Stimulated activated CD4-positive, alpha-beta T cell treated with anti-CD3 and anti-CD28 coated beads, Interleukin-2, amount 100 ng/mL, for 24 hours (primary cell): ENCODE data around the gene KCNJ14.

Experiments used
- DNase-seq, 2 donors: peaks; one replicate each; pipeline ENCODE4 v3.0.0-alpha.2; 2020

Gene KCNJ14

GRCh38 chr19:48455171-48455907, at the start of gene KCNJ14:
Gene KCNJ14, plus strand, starts transcription at chr19:48455574. Its CDS starts 6,151 bp downstream, at chr19:48461725.
- no peak for DNase-seq

- DNase-seq, result no peak
Observed at GRCh38 chr19:48405850-48406249, 49.5 kb upstream of the KCNJ14 start.

- no peak for DNase-seq
Observed at GRCh38 chr19:48413879-48414587, 41.3 kb upstream of the KCNJ14 start.

DNA sequence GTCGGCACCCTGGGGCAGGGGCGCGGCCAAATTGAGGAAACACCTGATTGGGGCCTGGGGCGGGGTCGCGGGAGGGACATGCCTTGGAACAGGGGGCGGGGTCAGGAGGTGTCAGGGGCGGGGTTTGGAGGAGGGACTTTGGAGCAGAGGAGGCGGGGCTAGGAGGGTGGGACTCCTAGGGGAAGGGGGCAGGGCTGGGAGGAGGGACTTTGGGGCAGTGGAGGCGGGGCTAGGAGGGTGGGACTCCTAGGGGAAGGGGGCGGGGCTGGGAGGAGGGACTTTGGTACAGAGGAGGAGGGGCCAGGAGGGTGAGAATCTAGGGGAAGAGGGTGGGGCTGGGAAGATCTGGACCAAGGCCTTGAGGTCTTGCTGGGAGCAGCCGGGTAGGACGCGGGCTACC, 40.0 kb upstream of the KCNJ14 start:
- peak; percentile 66 to 79 for DNase-seq

DNA sequence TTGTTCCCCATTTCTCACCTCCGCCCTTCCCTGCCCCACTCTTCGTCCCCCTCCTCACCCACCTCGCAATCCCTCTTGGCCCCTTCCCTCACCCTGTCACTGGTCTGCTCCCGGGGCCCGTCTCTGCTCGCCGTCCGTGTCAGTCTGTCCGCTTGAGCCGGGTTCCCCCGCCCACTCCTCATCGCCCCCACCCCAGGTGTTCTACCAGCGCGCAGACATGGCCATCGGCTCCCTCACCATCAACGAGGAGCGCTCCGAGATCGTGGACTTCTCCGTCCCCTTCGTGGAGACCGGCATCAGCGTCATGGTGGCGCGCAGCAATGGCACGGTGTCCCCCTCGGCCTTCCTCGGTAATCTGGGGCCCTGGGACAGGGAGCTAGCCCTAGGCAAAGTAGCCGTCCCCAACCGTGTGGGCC, 39.6 kb upstream of the KCNJ14 start:
- DNase-seq, result no peak

GRCh38 chr19:48417421-48417820, 38.0 kb upstream of the KCNJ14 start:
- DNase-seq, result no peak

DNA sequence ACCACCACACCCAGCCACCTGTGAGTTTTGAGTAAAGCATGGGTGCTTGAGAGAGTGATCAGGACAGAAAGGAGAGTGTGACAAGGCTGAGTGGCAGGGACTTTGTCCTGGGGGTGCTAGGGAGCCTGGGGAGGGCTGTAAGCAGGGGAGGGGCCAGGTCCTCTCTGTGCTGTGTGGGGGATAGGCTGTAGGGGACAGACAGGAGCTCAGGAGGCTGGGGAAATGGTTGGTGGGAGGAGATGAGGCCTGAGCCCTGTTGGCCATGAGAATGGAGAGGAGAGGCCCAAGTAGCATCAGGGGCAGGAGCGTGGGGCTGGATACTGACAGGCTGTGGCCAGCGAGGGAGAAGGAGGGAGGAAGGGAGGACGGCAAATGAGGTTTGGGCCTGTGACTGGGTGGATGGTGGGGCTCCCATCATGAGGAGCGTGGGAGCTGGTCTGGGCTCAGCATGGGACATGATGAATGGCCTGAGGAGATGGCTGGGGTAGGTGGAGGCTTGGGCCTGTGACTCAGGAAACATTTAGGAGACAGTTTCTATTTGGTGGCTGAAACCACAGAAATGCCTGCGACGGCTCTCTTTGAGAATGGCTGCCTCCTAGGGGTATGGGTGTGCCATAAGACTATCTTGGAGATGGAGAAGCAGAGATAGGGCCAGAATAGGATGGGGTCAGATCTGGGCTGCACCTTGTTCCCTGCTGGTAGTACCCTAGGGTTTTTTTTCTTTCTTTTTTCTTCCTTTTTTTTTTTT, 36.9 kb upstream of the KCNJ14 start:
- DNase-seq, result no peak

GRCh38 chr19:48419158-48419920, 36.0 kb upstream of the KCNJ14 start:
- DNase-seq, result peak; percentile 74 to 75

GRCh38 chr19:48421548-48421947, 33.8 kb upstream of the KCNJ14 start:
- no peak for DNase-seq

DNA sequence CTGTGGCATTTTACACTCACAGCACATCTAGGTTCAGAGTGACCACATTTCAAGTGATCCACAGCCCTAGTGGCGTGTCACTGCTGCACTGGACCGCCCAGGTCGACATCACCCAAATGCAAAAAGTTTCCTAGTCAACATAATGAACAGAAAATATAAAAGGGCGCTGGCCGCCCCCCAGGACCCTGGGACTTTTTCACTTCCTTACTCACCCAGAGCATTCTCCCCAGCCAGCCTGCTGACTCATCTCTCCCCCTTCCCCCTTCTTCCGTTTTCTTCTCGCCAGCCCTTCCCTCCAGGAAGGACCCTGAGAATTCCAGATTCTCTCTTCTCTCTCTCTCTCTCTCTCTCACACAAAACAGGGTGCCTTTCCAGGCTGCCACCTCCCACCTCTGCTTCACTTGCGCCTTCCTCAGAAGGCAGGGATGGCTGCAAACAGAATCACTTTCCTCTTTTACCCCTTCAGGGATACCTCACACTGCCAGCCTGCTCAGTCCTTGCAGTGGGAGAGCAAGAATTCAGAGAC, 30.6 kb upstream of the KCNJ14 start:
- no peak for DNase-seq

DNA sequence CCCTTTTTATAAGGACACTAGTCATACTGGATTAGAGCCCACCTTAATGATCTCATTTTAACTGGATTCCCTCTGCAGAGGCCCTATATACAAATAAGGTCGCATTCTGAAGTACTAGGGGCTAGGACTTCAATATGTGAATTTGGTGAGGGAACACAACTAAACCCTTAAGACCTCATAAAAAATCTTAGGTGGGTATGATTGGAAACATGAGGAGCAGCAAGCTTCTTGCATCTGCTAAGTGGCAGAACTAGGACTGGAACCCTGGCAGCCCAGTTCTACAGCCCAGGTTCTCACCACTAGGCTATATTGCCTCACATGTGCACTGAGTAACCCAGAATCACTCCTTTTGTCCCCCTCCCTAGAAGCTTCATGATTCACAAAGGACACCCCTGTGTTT, 26.7 kb upstream of the KCNJ14 start:
- no peak for DNase-seq

GRCh38 chr19:48433337-48433736, 22.0 kb upstream of the KCNJ14 start:
- DNase-seq, result no peak

- no peak for DNase-seq
Observed at GRCh38 chr19:48436586-48436985, 18.8 kb upstream of the KCNJ14 start.

DNA sequence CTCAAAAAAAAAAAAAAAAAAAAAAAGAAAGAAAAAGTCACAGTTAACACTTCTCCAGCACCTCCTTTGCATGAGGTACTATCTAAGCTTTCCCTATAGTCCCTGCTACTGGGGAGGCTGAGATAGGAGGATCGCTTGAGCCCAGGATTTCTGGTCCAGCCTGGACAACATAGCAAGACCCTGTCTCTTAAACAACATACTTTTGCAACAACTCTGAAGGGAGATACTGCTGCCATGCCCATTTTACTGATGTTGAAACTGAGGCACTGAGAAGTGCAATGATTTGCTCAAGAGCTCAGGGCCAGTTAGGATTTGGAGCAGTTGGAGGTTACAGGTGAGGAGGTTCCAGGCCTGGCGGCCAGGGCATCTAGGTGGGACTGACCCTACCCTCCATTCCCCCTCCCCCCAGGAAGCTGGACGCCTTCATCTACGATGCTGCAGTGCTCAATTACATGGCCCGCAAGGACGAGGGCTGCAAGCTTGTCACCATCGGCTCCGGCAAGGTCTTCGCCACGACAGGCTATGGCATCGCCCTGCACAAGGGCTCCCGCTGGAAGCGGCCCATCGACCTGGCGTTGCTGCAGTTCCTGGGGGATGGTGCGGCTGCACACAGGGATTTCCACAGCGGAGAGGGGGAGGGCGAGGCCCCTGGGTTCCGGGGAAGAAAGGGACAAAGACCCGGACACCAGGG, 13.9 kb upstream of the KCNJ14 start:
- DNase-seq, result no peak

GRCh38 chr19:48442116-48443035, 13.0 kb upstream of the KCNJ14 start:
- DNase-seq, result no peak

- DNase-seq, result peak in 1 of 2 donors; percentile 25
Observed at GRCh38 chr19:48443256-48443655, 12.1 kb upstream of the KCNJ14 start.

DNA sequence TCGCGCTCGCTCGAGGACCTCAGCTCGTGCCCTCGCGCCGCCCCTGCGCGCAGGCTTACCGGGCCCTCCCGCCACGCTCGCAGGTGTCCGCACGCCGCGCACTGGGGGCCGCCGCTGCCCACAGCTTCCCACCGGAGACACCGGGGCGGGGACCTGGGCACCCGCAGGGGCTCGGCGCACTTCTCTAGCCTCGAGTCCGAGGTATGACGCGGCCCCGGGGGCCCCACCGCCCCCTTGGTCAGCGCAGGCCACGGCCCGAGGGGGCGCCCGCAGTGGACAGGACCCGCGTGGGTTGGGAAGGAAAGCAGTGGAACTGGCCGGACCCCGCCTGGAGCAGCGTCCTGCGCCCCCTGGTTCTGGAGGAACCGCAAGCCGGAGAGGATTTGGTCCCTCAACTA, 11.6 kb upstream of the KCNJ14 start:
- DNase-seq, result no peak

DNA sequence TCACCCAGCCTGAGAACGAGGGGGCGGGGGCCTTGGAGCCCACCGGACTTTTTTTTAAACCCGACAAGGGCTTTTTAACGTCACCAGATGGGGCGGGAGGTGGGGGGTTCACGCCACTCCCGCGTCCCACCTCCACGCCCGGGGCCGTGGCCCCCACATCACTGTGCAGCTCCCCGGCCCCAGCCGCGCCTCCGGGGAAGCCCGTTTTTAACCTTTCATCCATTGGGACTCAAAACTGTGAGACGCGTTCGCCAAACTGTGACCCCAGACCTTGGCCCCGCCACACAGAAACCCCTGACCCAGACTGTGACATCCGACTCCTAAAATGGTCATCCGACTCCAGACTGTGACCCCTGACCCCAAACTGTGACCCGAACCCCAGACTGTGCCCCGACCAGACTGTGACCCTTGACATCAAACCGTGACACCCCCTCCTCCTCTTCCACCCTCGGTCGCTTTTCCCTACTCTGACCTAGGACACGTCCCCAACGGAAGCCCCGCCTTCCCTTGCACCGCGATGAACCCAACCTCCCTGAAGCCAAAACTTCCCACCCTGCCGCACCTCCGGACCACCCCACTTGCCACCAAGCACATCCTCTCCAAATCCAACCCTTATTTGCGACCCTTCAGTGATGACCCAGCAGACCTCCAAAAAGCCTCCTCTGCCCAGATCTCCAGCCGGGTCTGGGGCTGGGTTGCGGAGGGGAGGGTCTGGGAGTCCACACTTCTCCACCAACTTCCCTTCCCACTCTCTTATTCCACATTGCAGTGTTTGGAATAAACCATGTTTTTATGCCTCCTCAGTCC, 11.0 kb upstream of the KCNJ14 start:
- no peak for DNase-seq

GRCh38 chr19:48444936-48445200, 10.5 kb upstream of the KCNJ14 start:
- DNase-seq, result no peak

DNA sequence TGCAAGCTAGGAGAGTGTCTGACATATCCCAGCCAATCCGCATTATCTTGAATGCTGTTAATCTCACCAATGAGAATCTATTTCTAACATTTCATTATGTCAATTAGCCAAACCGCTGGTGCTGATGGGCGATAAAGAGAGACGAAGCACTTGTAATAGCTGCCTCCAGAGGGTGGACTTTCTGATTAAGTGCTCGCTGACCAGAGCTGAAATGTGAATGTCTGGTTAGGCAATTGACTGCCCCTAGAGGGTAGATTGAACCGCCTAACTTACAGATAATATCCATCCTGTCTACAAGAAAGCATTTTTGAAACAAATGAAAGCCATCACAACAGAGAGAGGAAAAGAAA, 10.1 kb upstream of the KCNJ14 start:
- no peak for DNase-seq
